Activated naive CD8-positive, alpha-beta T cell (primary cell): ENCODE data around the gene HGD.
"Not testable (repeated sequence)": the region's sequence is repeated elsewhere in the genome, so short reads cannot be mapped to it uniquely, and the experiment has no call there.

Experiments
- H3K27ac Mint-ChIP-seq: one replicate; pipeline ENCODE4 v1.8.0; 2021; ENCODE audit warnings: mixed read lengths
- H3K27me3 Mint-ChIP-seq: one replicate; pipeline ENCODE4 v1.8.0; 2021; ENCODE audit warnings: mixed read lengths
- H3K36me3 Mint-ChIP-seq: one replicate; pipeline ENCODE4 v1.8.0; 2021; ENCODE audit warnings: mixed read lengths
- H3K4me1 Mint-ChIP-seq: one replicate; pipeline ENCODE4 v1.8.0; 2021; ENCODE audit warnings: low read depth, mixed read lengths
- H3K4me3 Mint-ChIP-seq: one replicate; pipeline ENCODE4 v1.8.0; 2021; ENCODE audit warnings: mild to moderate bottlenecking, mixed read lengths
- H3K9me3 Mint-ChIP-seq: one replicate; pipeline ENCODE4 v1.8.0; 2021; ENCODE audit warnings: low read depth, mixed read lengths

The HGD gene

GRCh38 chr3:120682095-120682681 is at the start of gene HGD:
Gene HGD, minus strand, starts transcription at chr3:120682239. Its CDS starts 128 bp downstream, at chr3:120682111.
- Mint-ChIP-seq H3K36me3 (peaks cover 8% of the 10 kb centered on the region), H3K27me3 (peaks cover 2% of the 10 kb centered on the region), H3K27ac (no peak within 1 kb of the TSS), H3K4me3 (no peak within 1 kb of the TSS), H3K4me1 (peaks cover 7% of the 10 kb centered on the region), H3K9me3 (no peaks in the 10 kb centered on the region)

DNA sequence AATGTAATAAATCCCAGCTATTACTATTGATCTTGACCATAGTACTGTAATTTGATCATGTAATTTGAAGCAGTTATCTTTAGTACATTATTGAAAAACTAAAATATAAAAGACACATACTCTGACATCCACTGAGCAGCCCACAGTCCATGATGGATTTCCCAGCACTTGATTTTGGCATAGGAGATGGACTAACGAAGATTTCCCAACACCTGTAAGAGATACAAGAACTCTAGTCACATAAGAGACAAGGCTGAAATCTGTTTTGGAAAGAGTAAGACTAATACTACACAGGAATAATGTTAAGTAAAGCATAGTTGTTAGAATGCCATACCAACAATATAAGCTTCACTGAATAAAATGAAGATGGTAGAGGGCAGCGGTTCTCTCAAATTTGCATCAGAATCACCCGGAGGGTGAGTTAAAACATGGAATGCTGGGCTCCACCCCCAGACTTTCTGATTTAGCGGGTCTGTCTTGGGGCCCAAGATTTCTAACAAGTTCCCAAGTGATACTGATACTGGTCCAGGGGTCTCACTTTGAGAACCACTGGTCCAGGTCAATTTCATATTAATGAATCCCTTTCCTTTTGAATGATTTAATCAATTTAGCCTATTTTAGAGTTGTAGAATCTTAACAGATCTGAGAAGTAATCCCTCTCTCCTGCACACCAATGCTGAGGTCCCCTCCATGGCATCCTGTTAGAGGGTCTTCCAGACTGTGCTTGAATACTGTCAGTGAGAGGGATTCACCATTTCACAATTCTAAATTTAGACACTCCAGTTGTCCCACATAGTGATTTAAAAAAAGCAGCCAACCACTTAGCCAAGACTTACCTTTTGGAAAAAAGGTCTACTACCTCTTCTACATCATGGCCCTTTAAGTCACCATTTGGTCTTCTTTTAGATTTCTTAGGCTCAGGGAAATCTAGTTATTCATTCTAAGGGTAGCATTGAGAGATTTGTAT is 48.8 kb upstream of the HGD start:
- no peaks in the 10 kb centered on the region for H3K27me3 Mint-ChIP-seq
- H3K27ac Mint-ChIP-seq, result peak overlapping the region; percentile 5
- H3K36me3 Mint-ChIP-seq, result peaks cover 20% of the 10 kb centered on the region
- no peaks in the 10 kb centered on the region for H3K9me3 Mint-ChIP-seq
- H3K4me1 Mint-ChIP-seq, result peaks cover 9% of the 10 kb centered on the region
- H3K4me3 Mint-ChIP-seq, result no peak overlapping the region

DNA sequence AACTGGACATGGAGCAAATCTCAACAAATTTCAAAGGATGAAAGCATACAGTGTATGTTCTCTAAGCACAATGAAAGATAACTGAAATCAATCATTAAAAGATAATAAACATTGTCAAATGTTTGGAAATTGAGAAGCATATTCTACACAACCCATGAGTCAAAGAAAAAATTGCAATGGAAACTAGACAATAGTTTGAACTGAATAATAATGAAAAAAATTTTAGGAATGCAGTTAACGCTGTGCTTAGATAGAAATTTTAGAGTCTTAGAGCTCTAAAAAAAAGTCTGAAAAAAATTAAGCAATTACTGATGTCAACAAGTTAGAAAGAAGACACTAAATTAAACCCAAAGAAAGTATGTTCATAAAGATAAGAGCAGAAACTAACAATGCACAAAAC is 44.8 kb upstream of the HGD start:
- no peak overlapping the region for H3K27ac Mint-ChIP-seq

GRCh38 chr3:120719167-120719834 is 37.3 kb upstream of the HGD start:
- H3K36me3 Mint-ChIP-seq, result peaks cover 27% of the 10 kb centered on the region
- H3K27ac Mint-ChIP-seq, result peak overlapping the region; percentile 83
- H3K4me1 Mint-ChIP-seq, result peaks cover 41% of the 10 kb centered on the region
- not testable (repeated sequence) for H3K27me3 Mint-ChIP-seq, H3K9me3 Mint-ChIP-seq
- peak overlapping the region; percentile 82 for H3K4me3 Mint-ChIP-seq

More for the DNA sequence above, 44.8 kb upstream of the HGD start:
- H3K9me3 Mint-ChIP-seq, result no peaks in the 10 kb centered on the region
- H3K4me1 Mint-ChIP-seq, result peaks cover 9% of the 10 kb centered on the region
- H3K27me3 Mint-ChIP-seq, result no peaks in the 10 kb centered on the region
- peaks cover 24% of the 10 kb centered on the region for H3K36me3 Mint-ChIP-seq
- H3K4me3 Mint-ChIP-seq, result no peak overlapping the region

- H3K36me3 Mint-ChIP-seq, result peaks cover 19% of the 10 kb centered on the region
- H3K4me1 Mint-ChIP-seq, result peaks cover 23% of the 10 kb centered on the region
- H3K9me3 Mint-ChIP-seq, result peaks cover 4% of the 10 kb centered on the region
- H3K27ac Mint-ChIP-seq, result no peak overlapping the region
- H3K27me3 Mint-ChIP-seq, result no peaks in the 10 kb centered on the region
- no peak overlapping the region for H3K4me3 Mint-ChIP-seq
Measured at GRCh38 chr3:120713262-120713661, 31.2 kb upstream of the HGD start.

DNA sequence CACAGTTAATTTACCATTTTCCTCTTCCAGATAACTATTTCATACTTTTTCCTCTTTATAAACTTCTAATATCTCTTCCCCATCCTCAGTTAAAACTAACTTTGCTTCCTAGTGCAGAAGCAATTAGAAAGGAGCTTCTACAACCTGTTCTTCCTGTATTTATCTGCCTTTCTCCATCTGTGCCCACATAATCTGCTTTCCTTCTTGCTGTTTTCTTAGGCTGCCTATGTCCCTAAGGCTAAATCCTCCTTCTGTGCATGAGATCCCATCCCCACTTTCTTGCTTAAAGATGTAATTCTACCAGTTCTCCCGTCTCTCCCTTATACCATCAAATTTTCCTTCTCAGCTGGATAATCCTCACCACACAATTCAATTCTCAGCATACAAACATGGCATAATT is 28.3 kb upstream of the HGD start:
- Mint-ChIP-seq H3K27me3 (no peaks in the 10 kb centered on the region), H3K27ac (no peak overlapping the region), H3K9me3 (no peaks in the 10 kb centered on the region), H3K4me1 (peaks cover 15% of the 10 kb centered on the region), H3K4me3 (no peak overlapping the region), H3K36me3 (peaks cover 25% of the 10 kb centered on the region)

DNA sequence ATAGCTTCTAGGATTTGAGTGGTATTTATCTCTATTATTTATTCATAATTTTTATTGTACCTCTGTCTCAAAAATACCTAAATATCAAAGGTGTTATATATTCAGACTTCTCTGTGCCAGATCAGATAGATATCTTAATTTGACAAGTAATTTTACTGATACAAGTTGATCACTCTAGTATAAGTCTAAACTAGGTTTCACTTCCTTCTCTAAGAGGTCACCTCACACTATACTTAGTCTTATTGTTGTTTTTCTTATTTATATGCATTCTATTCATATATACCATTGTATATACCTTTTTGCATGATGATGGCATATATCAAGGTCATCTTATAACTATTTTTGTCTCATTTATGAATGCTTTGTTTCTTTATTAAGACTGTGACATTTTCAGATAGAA is 26.4 kb upstream of the HGD start:
- Mint-ChIP-seq H3K36me3 (peaks cover 32% of the 10 kb centered on the region), H3K27ac (no peak overlapping the region), H3K27me3 (no peaks in the 10 kb centered on the region), H3K4me3 (no peak overlapping the region), H3K4me1 (peaks cover 10% of the 10 kb centered on the region), H3K9me3 (peaks cover 7% of the 10 kb centered on the region)

DNA sequence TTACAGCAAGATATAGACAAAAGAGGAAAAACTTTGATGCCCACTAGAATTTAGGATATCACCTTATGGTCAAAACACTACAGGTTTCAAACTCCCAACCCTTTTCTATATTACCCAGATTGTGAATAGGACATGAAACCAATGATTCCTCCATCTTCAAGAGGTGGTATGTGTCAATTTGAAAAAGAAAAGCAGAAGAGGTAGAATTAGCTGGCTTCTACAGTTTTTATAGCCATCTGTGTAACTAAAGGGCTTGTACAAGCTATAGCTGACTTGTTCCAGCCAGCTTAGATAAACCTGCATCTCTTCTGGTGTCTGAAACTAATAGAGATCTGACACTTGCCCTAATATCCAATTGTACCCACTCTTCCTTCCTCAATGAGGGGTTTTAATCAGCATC is 24.9 kb upstream of the HGD start:
- H3K4me1 Mint-ChIP-seq, result peaks cover 2% of the 10 kb centered on the region
- H3K9me3 Mint-ChIP-seq, result peaks cover 9% of the 10 kb centered on the region
- H3K36me3 Mint-ChIP-seq, result peaks cover 30% of the 10 kb centered on the region
- no peak overlapping the region for H3K4me3 Mint-ChIP-seq
- no peaks in the 10 kb centered on the region for H3K27me3 Mint-ChIP-seq
- H3K27ac Mint-ChIP-seq, result no peak overlapping the region

DNA sequence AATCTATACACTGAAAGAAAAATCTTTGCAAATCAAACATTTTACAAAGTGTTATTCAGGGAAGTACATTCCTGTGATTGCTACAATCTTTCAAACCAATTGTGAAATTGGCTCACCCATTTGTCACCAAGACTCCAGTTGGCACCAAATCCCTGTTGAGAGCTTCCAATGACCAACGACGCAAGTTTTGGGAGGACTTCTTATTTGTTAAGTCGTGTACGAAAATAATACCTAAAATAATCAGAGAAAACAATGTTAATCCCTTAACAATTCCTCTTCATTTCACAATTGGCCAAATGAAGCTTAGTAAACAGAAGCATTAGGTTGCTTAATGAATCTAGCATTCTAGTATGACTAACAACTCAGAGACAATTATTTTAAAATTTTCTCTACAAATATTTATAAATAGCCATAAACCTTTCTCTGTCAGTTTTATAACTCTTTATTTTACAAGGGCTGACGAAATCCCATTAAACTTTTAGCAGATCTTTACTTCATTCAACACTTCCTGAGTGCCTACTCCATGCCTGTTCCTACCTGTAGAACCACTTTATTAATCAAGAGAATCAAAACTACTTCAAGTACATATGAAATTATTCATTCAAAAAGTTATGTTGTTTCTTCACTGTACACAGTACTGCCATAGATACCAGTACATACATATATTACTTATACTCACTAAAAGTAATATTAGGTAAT is 24.0 kb upstream of the HGD start:
- Mint-ChIP-seq H3K9me3 (peaks cover 9% of the 10 kb centered on the region), H3K27ac (no peak overlapping the region), H3K27me3 (no peaks in the 10 kb centered on the region), H3K36me3 (peaks cover 33% of the 10 kb centered on the region), H3K4me1 (peaks cover 2% of the 10 kb centered on the region), H3K4me3 (no peak overlapping the region)

DNA sequence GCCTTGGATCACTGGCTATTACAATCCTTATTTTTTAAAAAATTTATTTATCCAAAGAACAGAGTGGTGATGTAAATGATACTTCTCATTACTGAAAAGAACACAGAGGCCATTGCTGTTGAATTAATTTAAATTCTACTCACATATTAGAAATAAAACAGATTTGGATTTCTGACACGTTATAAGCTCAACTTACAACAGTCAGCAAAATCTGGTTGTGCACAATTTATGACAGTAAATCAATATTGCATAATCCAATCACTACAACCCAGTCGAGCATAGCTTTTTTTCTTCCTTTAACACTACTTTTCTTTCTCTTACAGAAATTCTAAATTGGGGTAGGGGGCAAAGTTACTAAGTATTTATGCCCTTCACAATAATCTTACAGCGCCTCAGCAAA is 17.3 kb upstream of the HGD start:
- H3K27me3 Mint-ChIP-seq, result no peaks in the 10 kb centered on the region
- peaks cover 2% of the 10 kb centered on the region for H3K4me1 Mint-ChIP-seq
- H3K4me3 Mint-ChIP-seq, result no peak overlapping the region
- no peak overlapping the region for H3K27ac Mint-ChIP-seq
- H3K36me3 Mint-ChIP-seq, result peaks cover 23% of the 10 kb centered on the region
- peaks cover 9% of the 10 kb centered on the region for H3K9me3 Mint-ChIP-seq

DNA sequence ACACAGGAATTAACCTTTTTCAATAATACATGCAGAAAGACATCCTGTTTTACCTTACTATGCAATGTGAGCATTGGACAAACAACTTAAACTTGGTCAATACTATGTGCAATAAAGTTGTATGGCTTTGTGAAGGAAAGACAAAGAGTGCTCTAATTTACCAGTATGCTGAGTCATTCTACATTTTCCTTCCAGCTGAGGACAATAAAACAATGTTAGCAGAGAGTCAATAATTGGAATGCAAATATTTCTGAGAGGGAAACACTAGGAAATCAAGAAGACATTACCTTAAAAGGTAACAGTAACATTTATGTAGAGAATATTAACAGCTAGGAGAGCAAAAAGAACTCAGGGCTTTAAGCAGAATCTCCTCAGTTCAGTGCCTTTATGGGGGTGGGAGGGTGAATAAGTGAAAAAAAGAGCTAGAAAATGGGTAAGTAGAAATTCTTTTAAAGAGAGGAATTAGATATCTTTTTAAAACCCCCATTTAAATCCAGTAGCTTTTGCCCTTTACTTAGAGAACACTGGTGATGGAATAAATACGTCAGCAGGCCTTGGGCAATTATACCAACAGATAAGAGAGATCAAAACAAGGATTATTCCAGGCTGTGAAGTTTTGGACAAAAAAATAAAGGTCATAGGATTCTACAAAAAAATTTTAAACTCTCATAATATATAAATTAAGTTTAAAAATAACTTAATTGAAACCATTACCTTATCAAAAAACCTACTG is 11.6 kb upstream of the HGD start:
- no peaks in the 10 kb centered on the region for H3K4me1 Mint-ChIP-seq
- no peak overlapping the region for H3K4me3 Mint-ChIP-seq
- no peaks in the 10 kb centered on the region for H3K27me3 Mint-ChIP-seq
- H3K36me3 Mint-ChIP-seq, result peaks cover 13% of the 10 kb centered on the region
- H3K9me3 Mint-ChIP-seq, result no peaks in the 10 kb centered on the region
- no peak overlapping the region for H3K27ac Mint-ChIP-seq

DNA sequence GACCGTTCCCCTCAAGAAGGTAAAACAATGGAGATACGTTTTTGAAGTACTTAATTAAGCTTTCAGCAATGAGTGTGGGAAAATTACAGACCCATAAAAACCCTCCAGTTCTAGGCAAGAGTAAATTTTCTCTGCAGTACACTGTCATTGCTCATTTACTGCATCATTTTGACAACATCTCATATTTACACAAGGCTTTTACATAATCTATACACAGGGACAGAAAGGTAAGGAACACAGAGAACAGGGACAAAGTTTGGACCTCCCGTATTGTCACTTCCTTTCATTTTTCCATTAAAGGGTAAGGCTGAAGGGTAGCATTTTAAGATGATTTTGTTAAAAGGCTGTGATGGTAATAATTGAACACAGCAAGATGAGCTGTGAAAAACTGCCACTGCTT is 7.4 kb upstream of the HGD start:
- Mint-ChIP-seq H3K27ac (no peak overlapping the region), H3K9me3 (no peaks in the 10 kb centered on the region), H3K4me3 (no peak overlapping the region), H3K36me3 (peaks cover 6% of the 10 kb centered on the region), H3K4me1 (no peaks in the 10 kb centered on the region), H3K27me3 (no peaks in the 10 kb centered on the region)

- H3K27ac Mint-ChIP-seq, result no peak overlapping the region
- H3K4me3 Mint-ChIP-seq, result no peak overlapping the region
- peaks cover 8% of the 10 kb centered on the region for H3K36me3 Mint-ChIP-seq
- H3K4me1 Mint-ChIP-seq, result no peaks in the 10 kb centered on the region
- no peaks in the 10 kb centered on the region for H3K9me3 Mint-ChIP-seq
- H3K27me3 Mint-ChIP-seq, result no peaks in the 10 kb centered on the region
Measured at GRCh38 chr3:120688121-120688520, 6.1 kb upstream of the HGD start.

- H3K4me1 Mint-ChIP-seq, result no peaks in the 10 kb centered on the region
- no peak overlapping the region for H3K27ac Mint-ChIP-seq
- no peaks in the 10 kb centered on the region for H3K27me3 Mint-ChIP-seq
- peaks cover 2% of the 10 kb centered on the region for H3K36me3 Mint-ChIP-seq
- no peak overlapping the region for H3K4me3 Mint-ChIP-seq
- no peaks in the 10 kb centered on the region for H3K9me3 Mint-ChIP-seq
Measured at GRCh38 chr3:120685411-120685810, 3.4 kb upstream of the HGD start.
